ENCODE data around the gene UBL4B.
"Not testable (repeated sequence)": the region's sequence is repeated elsewhere in the genome, so short reads cannot be mapped to it uniquely, and the experiment has no call there.

UBL4B gene

DNA sequence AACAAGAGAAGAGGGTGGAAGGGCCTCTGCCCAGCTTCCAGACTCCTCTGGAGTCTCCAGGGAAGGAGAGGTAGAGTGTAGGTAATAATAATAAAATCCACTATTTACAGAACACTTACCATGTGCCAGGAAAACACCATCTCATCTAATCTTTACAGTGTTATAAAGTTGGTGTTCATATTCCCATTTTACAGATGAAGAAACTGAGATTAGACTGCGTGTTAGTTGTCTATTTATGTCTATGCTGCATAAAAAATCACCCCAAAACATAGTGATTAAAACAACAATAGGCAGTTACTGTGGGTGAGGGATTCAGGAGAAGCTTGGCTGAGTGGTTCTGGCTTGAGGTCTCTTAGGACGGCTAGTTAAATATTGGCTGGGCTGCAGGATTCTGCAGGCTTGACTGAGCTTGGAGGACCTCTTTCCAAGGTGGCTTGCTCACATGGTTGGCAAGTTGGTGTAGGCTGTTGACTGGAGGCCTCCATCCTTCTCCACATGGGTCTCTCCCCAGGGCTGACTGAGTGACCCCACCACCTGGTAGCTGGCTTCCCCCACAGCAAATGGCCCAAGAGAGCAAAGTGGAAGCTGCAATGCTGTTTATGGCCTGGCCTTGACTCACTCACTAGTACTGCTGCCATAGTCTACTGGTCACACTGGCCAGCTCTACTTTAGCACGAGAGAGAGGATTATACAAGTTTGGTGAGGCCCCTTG is 35.3 kb upstream of the UBL4B start:
- no peak overlapping the region for H3K4me3 ChIP-seq (ENCODE audit: control insufficient read depth, low read depth, low read length)
- TF ChIP-seq, protein P1, sequence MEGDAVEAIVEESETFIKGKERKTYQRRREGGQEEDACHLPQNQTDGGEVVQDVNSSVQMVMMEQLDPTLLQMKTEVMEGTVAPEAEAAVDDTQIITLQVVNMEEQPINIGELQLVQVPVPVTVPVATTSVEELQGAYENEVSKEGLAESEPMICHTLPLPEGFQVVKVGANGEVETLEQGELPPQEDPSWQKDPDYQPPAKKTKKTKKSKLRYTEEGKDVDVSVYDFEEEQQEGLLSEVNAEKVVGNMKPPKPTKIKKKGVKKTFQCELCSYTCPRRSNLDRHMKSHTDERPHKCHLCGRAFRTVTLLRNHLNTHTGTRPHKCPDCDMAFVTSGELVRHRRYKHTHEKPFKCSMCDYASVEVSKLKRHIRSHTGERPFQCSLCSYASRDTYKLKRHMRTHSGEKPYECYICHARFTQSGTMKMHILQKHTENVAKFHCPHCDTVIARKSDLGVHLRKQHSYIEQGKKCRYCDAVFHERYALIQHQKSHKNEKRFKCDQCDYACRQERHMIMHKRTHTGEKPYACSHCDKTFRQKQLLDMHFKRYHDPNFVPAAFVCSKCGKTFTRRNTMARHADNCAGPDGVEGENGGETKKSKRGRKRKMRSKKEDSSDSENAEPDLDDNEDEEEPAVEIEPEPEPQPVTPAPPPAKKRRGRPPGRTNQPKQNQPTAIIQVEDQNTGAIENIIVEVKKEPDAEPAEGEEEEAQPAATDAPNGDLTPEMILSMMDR (conservative IDR thresholded peaks at IDR 0.05; ENCODE audit: control insufficient read depth, insufficient read depth, low read depth, low read length), result no peak
- no peak for DNase-seq (ENCODE audit: low read depth)

GRCh38 chr1:110079995-110080394 is 32.2 kb upstream of the UBL4B start:
- not testable (repeated sequence) for H3K4me3 ChIP-seq (ENCODE audit: control insufficient read depth, low read depth, low read length); DNase-seq (ENCODE audit: low read depth)

DNA sequence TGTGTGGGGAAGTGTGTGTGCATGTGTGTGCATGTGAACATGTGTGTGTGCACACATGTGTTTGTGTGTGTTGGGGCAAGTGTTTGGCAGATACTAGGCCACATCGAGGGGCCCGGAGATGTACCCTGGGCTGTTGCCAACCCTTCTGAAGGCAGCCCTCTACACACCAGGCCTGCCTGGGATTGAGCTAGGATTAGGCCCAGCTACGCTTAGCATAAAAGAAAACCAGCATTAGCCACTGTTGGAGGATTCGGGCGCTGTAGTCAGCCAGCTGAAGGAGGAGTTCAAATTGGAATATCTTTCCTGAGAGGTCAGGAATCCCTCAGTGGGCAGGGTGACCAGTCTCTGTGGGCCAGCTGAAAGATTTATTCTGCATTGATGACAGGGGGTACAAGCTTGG is 31.2 kb upstream of the UBL4B start:
- H3K4me3 ChIP-seq (ENCODE audit: control insufficient read depth, low read depth, low read length), result no peak overlapping the region
- TF ChIP-seq, protein P1 (conservative IDR thresholded peaks at IDR 0.05; ENCODE audit: control insufficient read depth, insufficient read depth, low read depth, low read length), result no peak
- DNase-seq (ENCODE audit: low read depth), result no peak

- DNase-seq (ENCODE audit: low read depth), result no peak
- TF ChIP-seq, protein P1 (conservative IDR thresholded peaks at IDR 0.05; ENCODE audit: control insufficient read depth, insufficient read depth, low read depth, low read length), result no peak
- no peak overlapping the region for H3K4me3 ChIP-seq (ENCODE audit: control insufficient read depth, low read depth, low read length)
Observed at GRCh38 chr1:110082477-110082876, 29.8 kb upstream of the UBL4B start.

GRCh38 chr1:110083061-110083865 is 29.0 kb upstream of the UBL4B start:
- TF ChIP-seq, protein P1 (conservative IDR thresholded peaks at IDR 0.05; ENCODE audit: control insufficient read depth, insufficient read depth, low read depth, low read length), result no peak
- DNase-seq (ENCODE audit: low read depth), result no peak
- H3K4me3 ChIP-seq (ENCODE audit: control insufficient read depth, low read depth, low read length), result no peak overlapping the region

DNA sequence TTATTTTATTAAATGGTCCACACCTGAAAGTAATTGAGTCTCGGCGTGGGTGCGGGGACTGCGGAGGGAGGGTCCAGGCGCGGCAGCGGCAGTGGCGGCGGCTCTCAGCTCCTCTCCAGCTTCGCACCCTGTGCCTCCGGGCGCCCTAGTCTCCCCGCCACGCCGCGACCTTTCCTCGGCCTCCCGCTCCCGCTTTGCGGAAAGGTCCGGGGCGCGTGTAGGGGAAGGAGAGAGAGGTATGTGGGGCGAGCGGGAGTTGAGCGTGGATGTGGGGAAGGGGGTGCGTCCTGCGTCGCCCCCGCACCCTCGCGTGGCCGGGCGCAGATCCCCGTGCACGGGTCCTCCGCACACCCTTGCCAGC is 28.4 kb upstream of the UBL4B start:
- no peak overlapping the region for H3K4me3 ChIP-seq (ENCODE audit: control insufficient read depth, low read depth, low read length)
- TF ChIP-seq, protein P1 (conservative IDR thresholded peaks at IDR 0.05; ENCODE audit: control insufficient read depth, insufficient read depth, low read depth, low read length), result no peak
- no peak for DNase-seq (ENCODE audit: low read depth)
